SU-DHL-6 (cell line): ENCODE measurements around the gene SEC22A.

Experiments used
- H2AFZ ChIP-seq: fragments of 200-600 bp; sonication (generic); 2 replicates; pipeline ENCODE4 v1.6.1; 2014; ENCODE audit warnings: low read depth, mild to moderate bottlenecking, moderate library complexity, mixed read lengths, antibody characterized with exemption, low read length; ENCODE audit not compliant: severe bottlenecking
- H3F3A ChIP-seq: fragments of 200-600 bp; shearing (Covaris generic); 2 replicates; pipeline ENCODE4 v1.6.0; 2016; ENCODE audit warnings: antibody characterized with exemption, mild to moderate bottlenecking; ENCODE audit not compliant: insufficient read depth
- H3K27ac ChIP-seq: fragments of 200-600 bp; sonication (generic); 2 replicates; pipeline ENCODE4 v1.5.1; 2016; ENCODE audit warnings: low read depth, mild to moderate bottlenecking, low read length, moderate library complexity, mixed read lengths
- H3K27me3 ChIP-seq: fragments of 200-600 bp; sonication (generic), shearing (Covaris generic); 2 replicates; pipeline ENCODE4 v1.6.0; 2014; ENCODE audit warnings: mild to moderate bottlenecking, low read length
- H3K36me3 ChIP-seq: fragments of 200-600 bp; sonication (generic); 2 replicates; pipeline ENCODE4 v1.6.1; 2014; ENCODE audit warnings: mild to moderate bottlenecking, low read length, mixed read lengths
- H3K4me2 ChIP-seq: fragments of 300-600, 200-600 bp; shearing (Covaris generic), sonication (generic); 2 replicates; pipeline ENCODE4 v1.6.0; 2014; ENCODE audit warnings: low read length, low read depth, mild to moderate bottlenecking; ENCODE audit not compliant: poor library complexity, severe bottlenecking
- H3K4me3 ChIP-seq: fragments of 200-600 bp; sonication (generic); 2 replicates; pipeline ENCODE4 v1.5.1; 2014; ENCODE audit warnings: antibody characterized with exemption, low read length, mild to moderate bottlenecking, mixed read lengths; ENCODE audit not compliant: insufficient read depth, poor library complexity, severe bottlenecking
- H3K79me2 ChIP-seq: fragments of 200-600 bp; sonication (generic); 2 replicates; pipeline ENCODE4 v1.6.1; 2014; ENCODE audit warnings: mild to moderate bottlenecking, low read length, moderate library complexity; ENCODE audit not compliant: insufficient read depth
- H3K9ac ChIP-seq: fragments of 200-600 bp; sonication (generic); 2 replicates; pipeline ENCODE4 v1.7.0; 2014; ENCODE audit warnings: mild to moderate bottlenecking, low read length
- H3K9me2 ChIP-seq: fragments of 200-600 bp; sonication (generic); replicated peaks from 2 replicates; pipeline ENCODE4 v1.6.1; 2014; ENCODE audit warnings: low read length; ENCODE audit not compliant: insufficient read depth
- H3K9me3 ChIP-seq: fragments of 200-600 bp; sonication (generic); 2 replicates; pipeline ENCODE4 v1.6.1; 2014; ENCODE audit warnings: low read length, mixed read lengths; ENCODE audit not compliant: insufficient read depth
- H4K20me1 ChIP-seq: fragments of 200-600 bp; sonication (generic); 2 replicates; pipeline ENCODE4 v1.6.1; 2014; ENCODE audit warnings: low read depth, mild to moderate bottlenecking, antibody characterized with exemption, low read length, moderate library complexity, mixed read lengths
- EZH2phosphoT487 ChIP-seq: fragments of 200-600 bp; sonication (generic), shearing (Covaris generic); conservative IDR thresholded peaks from 2 replicates; pipeline ENCODE4 v1.6.1; 2018; ENCODE audit warnings: mild to moderate bottlenecking, antibody characterized with exemption, low read length, moderate library complexity, mixed read lengths
- TF ChIP-seq, protein P1 (sequence below): fragments of 200-600 bp; sonication (generic); IDR thresholded peaks from one replicate; pipeline ENCODE4 v1.5.1; 2017; ENCODE audit warnings: antibody characterized with exemption, mild to moderate bottlenecking, low read length, moderate library complexity; ENCODE audit not compliant: insufficient read depth, poor library complexity, severe bottlenecking

SEC22A gene

GRCh38 chr3:123286308-123287023 is 84.7 kb downstream of the SEC22A start:
- Histone ChIP-seq H3K36me3 (no peaks in the 10 kb centered on the region), H3K79me2 (no peaks in the 10 kb centered on the region), H2AFZ (no peak overlapping the region), H3K4me2 (no peak overlapping the region), H3K9me3 (no peaks in the 10 kb centered on the region), H4K20me1 (no peaks in the 10 kb centered on the region; the same call in 1 of the 2 replicates), H3K4me3 (no peak overlapping the region), H3F3A (no peaks in the 10 kb centered on the region), H3K9me2 (no peaks in the 10 kb centered on the region), H3K27ac (no peak overlapping the region), H3K9ac (no peak overlapping the region), H3K27me3 (no peaks in the 10 kb centered on the region)
- no peak for TF ChIP-seq EZH2phosphoT487
- TF ChIP-seq, protein P1, sequence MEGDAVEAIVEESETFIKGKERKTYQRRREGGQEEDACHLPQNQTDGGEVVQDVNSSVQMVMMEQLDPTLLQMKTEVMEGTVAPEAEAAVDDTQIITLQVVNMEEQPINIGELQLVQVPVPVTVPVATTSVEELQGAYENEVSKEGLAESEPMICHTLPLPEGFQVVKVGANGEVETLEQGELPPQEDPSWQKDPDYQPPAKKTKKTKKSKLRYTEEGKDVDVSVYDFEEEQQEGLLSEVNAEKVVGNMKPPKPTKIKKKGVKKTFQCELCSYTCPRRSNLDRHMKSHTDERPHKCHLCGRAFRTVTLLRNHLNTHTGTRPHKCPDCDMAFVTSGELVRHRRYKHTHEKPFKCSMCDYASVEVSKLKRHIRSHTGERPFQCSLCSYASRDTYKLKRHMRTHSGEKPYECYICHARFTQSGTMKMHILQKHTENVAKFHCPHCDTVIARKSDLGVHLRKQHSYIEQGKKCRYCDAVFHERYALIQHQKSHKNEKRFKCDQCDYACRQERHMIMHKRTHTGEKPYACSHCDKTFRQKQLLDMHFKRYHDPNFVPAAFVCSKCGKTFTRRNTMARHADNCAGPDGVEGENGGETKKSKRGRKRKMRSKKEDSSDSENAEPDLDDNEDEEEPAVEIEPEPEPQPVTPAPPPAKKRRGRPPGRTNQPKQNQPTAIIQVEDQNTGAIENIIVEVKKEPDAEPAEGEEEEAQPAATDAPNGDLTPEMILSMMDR: peak; percentile 51

DNA sequence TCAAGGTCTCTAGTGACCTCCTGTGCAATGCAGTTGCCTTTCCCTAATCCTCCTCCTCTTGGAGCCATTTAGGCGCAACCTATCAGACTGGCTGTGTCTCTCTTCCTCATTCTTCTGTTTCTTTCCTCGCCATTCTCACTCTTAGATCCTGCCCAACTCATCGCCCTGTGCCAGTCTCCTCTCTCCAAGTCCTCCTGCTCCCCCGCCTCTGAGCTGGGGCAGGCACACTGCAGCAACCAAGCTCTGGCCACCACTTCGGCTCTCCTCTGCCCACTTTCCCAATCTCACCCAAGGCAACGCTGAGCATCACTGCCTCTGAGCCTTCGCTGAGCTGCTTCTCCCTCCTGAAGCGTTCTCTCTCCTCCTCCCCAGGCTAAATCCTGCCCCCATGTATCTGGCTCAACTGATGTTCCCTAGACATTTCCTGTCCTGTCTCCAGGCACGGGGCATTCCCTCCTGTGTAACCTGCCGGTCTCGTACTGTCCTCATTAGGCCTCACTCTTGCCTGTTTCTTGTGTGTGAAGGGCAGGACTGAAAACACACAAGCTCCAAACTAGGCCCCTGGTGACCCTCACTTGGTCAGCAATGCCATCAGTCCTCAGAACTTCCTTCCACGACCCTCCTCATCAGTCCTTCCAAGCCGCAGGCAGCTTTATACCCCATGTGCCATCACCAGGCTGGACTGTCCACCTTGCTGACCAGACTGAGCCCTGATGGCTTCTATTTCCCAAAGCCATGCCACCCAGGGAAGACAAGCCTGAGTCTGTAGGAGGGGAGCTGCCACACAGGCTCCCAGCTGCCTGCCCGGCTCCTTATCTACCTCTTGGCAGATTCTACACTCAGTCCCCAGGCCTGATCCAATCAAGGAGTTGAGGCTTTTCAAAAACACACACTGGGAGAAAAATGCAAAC is 85.6 kb downstream of the SEC22A start:
- no peak overlapping the region for H3K9ac ChIP-seq
- no peak overlapping the region for H3K4me2 ChIP-seq
- H4K20me1 ChIP-seq: no peaks in the 10 kb centered on the region; the same call in 1 of the 2 replicates

GRCh38 chr3:123287962-123288302 is 86.2 kb downstream of the SEC22A start:
- Histone ChIP-seq H3K9me3 (no peaks in the 10 kb centered on the region), H3K4me2 (no peak overlapping the region), H3K9me2 (no peaks in the 10 kb centered on the region), H3K27ac (no peak overlapping the region), H4K20me1 (no peaks in the 10 kb centered on the region; the same call in 1 of the 2 replicates), H3K4me3 (no peak overlapping the region), H3K36me3 (no peaks in the 10 kb centered on the region), H3K79me2 (no peaks in the 10 kb centered on the region), H3K9ac (no peak overlapping the region), H3F3A (no peaks in the 10 kb centered on the region), H3K27me3 (no peaks in the 10 kb centered on the region), H2AFZ (no peak overlapping the region)
- TF ChIP-seq, protein P1: no peak
- TF ChIP-seq EZH2phosphoT487: no peak

More for the DNA sequence above, 85.6 kb downstream of the SEC22A start:
- no peak overlapping the region for H3K4me3 ChIP-seq
- TF ChIP-seq EZH2phosphoT487: no peak
- TF ChIP-seq, protein P1: no peak
- no peaks in the 10 kb centered on the region for H3K9me2 ChIP-seq
- no peaks in the 10 kb centered on the region for H3F3A ChIP-seq
- no peaks in the 10 kb centered on the region for H3K9me3 ChIP-seq
- no peaks in the 10 kb centered on the region for H3K27me3 ChIP-seq
- no peaks in the 10 kb centered on the region for H3K36me3 ChIP-seq
- H3K79me2 ChIP-seq: no peaks in the 10 kb centered on the region
- H2AFZ ChIP-seq: no peak overlapping the region
- no peak overlapping the region for H3K27ac ChIP-seq
